GM21360 (cell line): ENCODE data around the gene SMARCAL1.

ENCODE experiments used
- ATAC-seq: cut with Tn5 transposase; IDR thresholded peaks from one replicate; pipeline ENCODE4 v1.9.1; 2021; ENCODE audit warnings: mild to moderate bottlenecking, moderate library complexity; ENCODE audit not compliant: unreplicated experiment

SMARCAL1 gene

GRCh38 chr2:216392018-216392562 is 20.2 kb upstream of the SMARCAL1 start:
- ATAC-seq: no peak

DNA sequence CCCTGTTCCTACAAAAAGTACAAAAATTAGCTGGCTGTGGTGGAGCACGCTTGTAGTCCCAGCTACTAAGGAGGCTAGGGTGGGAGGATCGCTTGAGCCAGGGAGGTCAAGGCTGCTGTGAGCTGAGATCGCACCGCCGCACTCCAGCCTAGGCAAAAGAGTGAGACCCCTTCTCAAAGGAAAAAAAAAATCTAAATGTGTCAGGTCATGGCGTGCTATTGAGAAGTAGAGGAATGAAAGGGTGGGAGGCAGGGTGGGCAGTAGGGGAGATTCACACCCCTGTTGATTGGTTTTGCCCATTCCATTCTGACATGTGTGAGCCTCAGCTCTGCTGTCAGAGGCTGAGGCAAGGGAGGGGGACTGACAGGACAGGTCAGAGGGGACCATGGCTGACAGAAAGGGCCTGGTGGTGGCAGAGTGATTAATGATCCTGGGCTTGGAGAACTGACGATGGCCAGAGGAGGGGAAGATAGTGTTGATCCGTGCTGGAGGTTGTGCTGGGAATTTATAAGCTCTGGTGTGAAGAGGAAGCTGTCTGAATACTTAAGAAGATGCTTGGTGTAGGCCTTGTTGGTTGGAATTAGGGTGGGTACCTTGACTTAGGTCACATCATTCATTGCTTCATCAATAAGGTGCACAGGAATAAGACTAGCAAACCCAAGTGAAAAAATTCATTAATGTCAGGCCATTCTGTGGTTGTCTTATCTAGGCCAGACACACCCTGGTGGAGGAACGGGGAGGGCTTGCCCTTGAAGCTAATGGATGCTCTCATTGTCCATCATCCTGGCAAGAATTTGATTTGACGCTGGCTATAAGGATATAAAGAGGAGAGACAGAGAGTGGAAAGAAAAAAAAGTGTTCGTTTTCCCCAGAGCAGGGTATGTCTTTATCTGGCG is 19.1 kb upstream of the SMARCAL1 start:
- no peak for ATAC-seq

GRCh38 chr2:216394881-216395280 is 17.4 kb upstream of the SMARCAL1 start:
- no peak for ATAC-seq

DNA sequence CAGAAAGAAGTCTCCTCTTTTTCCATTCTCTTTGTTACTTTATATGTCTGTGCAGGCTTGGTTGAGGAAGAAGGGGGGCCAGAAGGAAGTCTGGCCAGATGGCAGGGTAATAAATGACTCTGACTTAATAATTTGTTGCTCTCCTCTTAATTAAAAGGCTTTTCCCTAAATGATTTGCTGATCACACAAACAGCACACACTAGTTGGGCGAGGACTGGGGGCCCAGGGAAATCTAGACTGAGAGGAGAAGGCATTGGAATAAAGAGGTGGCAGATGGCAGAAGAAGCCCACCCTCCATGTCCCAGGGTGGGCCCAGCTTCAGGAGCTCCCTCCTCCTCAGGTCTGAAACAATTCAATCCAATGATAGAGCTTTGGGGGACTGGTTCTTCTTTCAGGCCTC is 12.7 kb upstream of the SMARCAL1 start:
- no peak for ATAC-seq

- ATAC-seq: no peak
These were observed 9.5 kb upstream of the SMARCAL1 start for GRCh38 chr2:216402751-216403150.

GRCh38 chr2:216404010-216404618 is 8.2 kb upstream of the SMARCAL1 start:
- ATAC-seq: no peak

DNA sequence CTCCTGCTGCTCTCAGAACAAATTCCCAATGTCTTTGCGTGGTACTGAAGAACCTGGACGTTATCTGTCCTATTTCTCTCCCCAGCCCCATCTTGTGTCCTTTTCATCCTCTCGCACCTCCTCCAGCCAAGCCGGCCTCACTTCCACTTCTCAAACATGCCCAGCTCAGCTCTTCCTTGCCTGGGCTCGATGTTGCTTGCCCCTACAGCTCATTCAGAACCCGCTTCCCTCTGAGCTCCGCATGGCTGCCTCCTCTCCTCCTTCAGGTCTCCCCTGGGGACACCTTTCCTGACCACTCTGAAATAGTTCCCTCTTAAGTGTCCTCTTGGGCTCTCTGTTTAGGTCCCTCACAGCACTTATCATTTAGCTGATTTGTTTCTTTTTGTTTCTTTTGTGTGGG is 6.7 kb upstream of the SMARCAL1 start:
- no peak for ATAC-seq

- ATAC-seq: no peak
These were observed 5.5 kb upstream of the SMARCAL1 start for GRCh38 chr2:216406826-216407225.

DNA sequence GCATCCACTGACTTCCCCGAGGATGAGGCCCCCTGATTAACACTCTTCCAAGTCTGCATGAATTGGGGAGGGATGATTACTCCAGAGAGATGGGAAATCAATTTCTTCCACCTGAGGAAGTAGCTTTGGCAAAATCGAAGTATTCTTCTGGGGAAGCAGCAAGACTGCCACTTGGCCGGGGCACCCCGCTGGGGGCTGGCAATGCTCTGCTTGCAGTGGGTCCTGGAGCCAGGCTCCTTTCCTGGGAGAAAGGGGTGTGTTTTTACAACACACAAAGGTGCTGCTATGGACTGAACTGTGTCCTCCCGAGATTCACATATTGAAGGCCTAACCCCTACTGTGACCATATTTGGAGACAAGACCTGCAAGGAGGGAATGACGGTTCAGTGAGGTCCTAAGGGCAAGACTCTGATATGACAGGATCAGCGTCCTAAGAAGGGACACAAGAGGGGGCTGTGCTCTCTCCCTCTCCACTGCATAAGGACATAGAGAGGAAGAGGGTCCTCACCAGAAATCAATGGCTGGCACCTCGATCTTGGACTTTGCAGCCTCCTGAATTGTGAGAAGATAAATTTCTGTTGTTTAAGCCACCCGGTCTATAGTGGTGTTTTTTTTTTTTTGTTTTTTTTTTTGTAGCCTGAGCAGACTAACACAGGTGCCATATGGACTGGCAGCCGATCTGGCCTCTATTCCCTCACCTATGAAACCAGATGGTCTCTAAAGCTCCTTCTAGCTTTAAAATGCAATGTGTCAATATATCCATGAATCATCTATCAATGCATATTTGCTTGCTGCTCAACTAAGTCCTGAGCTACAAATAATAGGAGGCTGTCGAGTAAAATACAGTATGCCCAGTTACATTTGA is 3.6 kb upstream of the SMARCAL1 start:
- no peak for ATAC-seq

DNA sequence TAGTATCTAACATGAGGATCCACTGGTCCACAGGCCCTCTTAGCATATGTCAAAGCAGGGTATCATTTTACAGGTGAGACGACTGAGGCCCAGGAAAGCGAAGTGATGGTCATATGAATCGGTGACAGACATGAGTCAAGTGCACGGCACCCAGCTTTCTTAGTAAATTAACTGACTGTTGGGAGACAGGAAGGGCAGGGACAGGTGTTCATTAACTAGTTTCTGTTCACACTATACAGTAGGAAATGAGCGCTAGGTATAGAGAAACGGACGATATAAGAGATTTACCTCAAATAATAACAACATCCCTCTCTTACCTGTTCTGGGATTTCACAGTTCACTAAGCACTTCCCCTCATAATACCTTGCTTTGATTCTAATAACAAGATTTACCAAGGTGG is 1.7 kb upstream of the SMARCAL1 start:
- no peak for ATAC-seq

DNA sequence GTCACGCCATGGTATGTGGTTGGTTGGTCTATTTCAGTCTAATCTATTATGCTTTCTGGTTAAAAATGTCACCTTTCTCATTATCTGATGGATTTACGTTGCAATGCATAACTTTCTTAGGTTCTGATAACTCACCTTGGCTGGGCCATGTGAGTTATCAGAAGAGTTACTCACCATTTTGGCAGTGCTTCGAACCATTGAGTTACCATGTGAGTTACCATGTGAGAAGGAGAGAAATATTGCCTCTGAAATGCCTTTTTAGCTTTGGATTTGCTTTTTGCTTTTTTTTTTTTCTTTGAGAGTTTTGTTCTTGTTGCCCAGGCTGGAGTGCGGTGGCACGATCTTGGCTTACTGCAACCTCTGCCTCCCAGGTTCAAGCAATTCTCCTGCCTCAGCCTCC is 1.6 kb downstream of the SMARCAL1 start:
- no peak for ATAC-seq

DNA sequence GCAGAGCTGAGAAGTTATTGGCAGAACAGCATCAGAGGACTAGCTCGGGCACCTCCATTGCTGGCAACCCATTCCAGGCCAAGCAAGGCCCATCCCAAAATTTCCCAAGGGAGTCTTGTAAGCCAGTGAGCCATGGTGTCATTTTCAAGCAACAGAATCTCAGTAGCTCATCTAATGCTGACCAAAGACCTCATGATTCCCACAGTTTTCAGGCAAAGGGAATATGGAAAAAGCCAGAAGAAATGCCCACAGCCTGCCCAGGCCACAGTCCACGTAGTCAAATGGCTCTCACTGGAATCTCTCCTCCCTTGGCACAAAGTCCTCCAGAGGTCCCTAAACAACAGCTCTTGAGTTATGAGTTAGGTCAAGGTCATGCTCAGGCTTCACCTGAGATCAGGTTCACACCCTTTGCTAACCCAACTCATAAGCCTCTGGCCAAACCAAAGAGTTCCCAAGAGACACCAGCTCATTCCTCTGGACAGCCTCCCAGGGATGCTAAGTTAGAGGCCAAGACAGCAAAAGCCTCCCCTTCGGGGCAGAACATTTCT is 2.6 kb downstream of the SMARCAL1 start:
- no peak for ATAC-seq

DNA sequence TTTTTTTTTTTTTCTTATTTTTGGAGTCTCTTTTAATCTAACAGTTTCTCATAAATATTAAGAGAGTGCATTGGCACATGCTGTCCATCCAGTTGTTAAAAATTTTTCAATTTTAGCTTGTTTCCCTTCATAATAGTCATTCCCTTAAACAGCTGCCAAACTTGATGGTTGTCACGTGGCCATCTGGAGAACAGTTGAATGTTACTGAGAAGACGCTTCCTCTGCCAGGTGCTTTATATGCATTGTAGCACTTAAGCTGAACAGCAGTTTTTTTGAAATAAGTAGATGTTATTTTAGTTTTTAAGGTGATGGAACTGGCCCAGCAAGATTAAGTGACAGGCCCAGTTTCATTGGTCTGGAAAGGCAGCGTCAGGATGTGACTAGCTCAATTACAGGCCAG is 3.3 kb downstream of the SMARCAL1 start:
- no peak for ATAC-seq

GRCh38 chr2:216416571-216417307 is 4.5 kb downstream of the SMARCAL1 start:
- ATAC-seq: no peak

DNA sequence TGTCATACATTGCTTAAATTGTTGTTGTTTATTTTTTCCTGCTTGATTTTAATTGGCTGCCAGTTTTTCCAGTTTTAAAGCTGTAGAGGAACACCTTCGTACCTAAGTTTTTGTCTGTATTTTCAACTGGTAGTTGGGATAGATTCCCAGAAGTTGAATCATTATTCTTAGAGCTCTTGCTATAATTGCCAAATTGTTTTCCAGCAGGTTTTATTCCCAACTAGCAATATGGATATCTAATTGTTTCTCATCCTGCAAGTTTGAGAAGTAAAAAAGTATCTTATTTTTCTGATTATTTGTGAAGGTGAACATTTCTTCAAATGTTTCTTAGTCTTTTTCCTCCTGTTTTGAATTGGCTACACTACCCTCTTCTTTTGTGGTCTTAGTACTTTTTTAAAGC is 6.7 kb downstream of the SMARCAL1 start:
- ATAC-seq: no peak

GRCh38 chr2:216420367-216421101 is 8.2 kb downstream of the SMARCAL1 start:
- no peak for ATAC-seq

DNA sequence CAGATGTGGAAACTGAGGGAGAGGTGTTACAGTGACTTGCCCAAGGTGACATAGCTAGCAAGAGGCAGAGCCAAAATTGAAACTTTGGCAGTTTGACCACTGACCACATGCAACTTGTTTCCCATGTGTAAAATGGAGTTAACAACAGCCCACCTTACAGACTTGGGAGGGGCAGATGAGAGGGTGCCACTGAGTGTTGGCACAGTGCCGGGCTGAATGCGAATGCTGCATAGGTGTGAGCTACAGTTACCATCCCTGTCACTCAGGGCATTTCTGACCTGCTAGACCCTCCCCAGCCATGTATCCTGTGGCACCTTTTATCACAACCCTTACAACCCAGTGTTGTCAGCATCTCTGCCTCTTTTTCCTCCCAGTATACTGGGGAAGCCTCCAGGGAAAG is 10.8 kb downstream of the SMARCAL1 start:
- ATAC-seq: no peak

DNA sequence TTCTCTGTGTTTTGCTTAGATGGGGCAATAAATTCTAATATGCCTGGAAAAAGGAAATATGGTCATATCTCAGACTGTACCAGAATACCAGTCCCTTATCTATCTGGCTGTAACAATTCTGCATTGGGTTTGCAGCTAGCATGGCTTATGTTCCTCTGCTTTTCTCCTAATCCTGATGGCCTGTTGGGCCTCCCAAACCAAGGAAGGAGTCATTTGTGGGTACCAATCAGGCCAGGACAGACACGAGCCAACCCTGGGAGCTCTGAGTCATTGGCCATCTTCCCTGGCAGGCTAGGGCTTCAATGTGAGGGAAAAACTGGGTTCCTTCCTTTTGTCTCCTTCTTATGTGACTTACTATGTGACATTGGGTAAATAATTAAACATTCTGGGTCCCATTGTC is 12.0 kb downstream of the SMARCAL1 start:
- no peak for ATAC-seq

DNA sequence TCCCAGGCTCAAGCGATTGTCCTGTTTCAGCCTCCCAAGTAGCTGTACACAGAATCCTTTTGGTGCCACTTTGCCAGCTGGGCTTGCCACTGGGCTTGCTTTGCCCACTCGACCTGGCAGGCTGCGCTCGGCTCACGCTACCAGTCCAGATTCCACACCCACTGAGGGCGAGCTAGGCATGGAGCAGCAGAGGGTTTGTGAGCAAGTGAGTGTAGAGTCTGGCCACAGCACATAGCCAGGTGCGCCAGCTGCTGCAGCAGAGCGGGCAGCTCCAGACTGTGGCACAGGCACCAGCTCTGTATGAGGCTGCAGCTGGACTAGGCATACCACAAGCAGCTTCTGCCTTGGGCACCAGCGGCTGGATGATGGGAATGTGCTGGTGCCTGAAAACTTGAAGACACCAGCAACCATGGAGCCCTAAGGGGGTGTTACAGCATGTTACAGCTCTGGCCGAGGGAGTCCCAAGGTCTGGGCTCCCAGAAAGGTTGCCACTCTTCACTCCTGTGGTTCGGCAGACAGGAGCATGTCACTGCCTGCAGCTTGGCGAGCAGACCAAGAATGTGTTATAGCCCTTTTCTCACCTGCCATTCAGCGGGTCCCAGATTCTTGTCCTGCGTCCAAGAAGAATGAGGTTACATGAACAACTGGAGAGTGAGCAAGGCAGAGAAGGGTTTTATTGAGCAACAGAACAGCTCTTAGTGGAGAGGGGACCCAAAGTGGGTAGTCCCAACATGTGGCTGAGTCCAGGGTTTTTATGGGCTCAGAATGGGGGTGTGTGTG is 12.9 kb downstream of the SMARCAL1 start:
- no peak for ATAC-seq
